ENCODE results near the gene LYPD1. TPM values are rescaled to one million over a fixed set of nuclear protein-coding genes. Genes with fewer than 3 reads are reported as not detected.
"Not testable (repeated sequence)": the region's sequence is repeated elsewhere in the genome, so short reads cannot be mapped to it uniquely, and the experiment has no call there.

Gene LYPD1, protein sequence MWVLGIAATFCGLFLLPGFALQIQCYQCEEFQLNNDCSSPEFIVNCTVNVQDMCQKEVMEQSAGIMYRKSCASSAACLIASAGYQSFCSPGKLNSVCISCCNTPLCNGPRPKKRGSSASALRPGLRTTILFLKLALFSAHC
- total RNA-seq, result 9.6 and 20.7 TPM in 2 replicates

DNA sequence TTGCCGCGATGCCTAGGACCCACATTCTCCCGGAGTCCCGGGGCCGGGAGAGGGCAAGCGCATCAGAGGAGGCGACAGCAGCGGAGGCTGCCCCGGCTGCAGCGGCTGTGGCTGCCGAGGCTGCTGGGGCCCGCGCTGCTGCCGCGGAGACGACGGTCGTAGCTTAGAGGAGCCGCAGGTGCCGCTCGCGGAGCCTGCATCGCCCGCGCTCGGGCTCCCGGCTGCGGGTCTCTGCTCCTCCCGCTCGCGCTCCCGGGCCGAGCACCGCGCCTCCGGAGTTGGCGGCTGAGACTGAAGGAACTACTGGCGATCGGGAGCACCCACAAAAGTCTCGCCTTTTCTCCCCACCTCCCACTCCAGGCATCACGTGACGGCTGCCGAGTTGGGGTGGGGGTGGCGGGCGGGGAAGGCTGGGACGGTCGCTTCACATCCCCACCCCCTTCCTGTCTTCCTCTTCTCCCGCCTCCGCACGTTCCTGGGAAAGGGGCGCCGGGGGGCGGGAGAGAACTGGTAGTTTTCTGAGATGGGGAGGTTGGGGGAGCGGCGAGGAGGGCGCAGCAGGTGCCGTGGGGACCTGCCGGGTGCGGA lies at the start of gene LYPD1:
TSS of gene LYPD1 (minus strand) at position 298 of the 588 bp plus-strand sequence. CDS start at position 25, 273 bp downstream.
- no peak for DNase-seq (ENCODE audit: low read depth)

DNA sequence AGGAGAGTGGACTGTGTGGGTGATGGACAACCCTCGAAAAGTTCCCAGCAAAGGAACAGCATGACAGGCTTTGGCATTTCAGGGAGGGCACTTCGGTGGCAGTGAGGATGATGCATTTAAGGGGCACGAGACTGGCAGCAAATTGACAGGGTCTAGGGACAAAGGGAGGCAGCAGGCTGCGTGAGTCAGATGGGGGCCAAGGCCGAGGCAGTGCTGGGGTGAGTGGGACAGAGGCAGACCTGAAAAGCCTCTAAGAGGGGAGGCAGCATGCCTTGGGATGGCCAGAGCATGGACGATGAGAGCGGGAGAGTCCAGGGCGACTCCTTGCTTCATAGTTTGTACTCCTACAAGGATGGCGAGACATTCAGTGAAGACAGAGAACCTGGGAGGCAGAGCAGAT lies 49.5 kb upstream of the LYPD1 start:
- no peak for DNase-seq (ENCODE audit: low read depth)

DNA sequence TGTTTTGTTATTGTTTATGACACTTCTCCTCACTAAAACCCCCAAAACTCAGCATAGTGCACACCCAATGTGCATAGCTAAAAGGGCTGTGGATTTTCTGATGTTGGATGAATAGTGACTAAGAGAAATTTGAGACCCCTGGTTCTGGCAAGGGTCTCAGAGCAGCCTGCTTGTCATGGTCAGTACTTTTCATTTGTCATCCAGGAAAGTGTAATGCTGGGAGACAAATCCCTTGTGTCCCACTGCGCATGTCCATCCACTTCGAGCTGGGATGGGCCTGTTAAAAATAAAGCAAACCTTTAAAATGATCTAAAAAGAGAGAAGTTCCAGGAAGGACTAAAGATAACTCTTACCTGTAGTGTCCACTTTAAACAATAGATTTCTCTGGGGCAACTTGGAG lies 46.9 kb upstream of the LYPD1 start:
- DNase-seq (ENCODE audit: low read depth), result no peak

DNA sequence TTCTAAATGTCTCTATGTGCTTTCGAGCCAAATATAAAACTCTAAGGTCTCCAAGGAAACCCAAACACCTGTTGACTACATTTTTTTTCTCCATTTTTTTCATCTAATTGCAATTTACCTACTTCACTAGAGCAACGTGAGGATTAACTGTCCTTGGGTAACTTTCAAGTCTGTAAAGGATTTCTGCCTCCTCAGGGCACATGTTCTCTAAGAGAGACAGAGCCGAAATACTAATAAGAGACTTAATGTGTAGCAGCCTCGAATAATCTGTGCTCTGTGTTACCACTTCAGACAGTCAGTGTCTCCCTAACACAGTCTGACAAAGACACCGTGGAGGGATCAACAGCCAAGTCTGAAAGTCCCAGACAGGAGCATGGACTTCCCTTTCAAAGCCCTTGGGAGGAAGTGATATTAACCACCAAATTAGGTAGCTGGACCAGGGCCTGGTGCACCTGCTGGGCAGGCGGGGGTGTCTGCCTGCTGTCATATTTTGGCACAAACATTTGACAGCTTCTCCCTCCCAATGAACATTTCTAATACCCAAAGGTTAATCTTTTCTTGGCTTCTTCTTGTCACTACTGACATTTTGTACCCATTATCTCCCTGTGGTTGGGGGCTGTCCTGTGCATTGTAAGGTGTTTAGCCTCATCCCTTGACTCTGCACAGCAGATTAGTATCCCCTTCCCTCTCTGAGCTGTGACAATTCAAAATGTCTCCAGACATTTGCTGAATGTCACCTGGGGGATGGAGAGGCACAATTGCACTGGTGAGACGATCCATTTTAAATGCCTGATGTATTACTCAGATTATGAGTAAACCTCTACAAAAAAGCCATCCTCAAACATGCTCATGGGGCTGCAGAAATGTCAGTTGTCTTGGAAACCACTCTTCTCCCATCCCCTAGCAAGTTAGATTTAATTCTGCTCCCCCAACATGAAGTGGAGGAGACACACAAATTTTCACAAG lies 45.7 kb upstream of the LYPD1 start:
- no peak for DNase-seq (ENCODE audit: low read depth)

DNA sequence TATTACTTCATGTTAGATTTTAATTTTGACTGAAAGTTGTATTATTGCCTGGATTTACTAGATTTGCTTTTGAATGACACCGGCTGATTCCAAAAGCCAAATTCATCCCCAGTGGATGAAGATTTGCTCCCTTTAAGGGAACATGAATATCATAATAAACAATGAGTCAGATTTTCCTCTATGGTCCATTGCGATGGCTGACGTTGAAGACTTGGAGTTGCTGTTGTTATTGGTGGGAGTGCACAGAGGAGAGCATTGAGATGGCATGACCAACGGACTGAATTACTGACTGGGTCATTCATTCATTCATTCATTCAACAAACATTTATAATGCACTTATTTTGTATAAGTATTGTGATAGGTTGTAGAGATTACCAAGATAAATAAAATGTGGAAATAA lies 33.4 kb upstream of the LYPD1 start:
- DNase-seq (ENCODE audit: low read depth), result no peak

DNA sequence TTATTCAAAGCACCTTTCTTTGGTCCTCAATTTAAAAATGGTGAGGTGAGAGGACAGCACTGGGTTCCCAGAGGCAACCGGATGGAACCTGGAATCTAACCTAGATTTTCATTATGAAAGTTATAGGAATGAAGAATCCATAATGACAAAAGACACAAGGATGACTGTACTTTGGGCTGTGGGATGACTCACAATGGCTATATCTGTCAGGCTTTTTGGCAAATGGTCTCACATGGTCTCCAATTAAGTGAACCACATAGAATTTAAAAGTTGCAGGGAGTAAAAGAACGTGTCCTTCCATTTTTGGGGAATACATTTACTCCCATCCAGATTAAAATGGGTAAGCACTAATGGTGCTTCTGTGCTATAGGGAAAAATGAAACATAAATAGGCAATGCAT lies 31.8 kb upstream of the LYPD1 start:
- DNase-seq (ENCODE audit: low read depth), result no peak

DNA sequence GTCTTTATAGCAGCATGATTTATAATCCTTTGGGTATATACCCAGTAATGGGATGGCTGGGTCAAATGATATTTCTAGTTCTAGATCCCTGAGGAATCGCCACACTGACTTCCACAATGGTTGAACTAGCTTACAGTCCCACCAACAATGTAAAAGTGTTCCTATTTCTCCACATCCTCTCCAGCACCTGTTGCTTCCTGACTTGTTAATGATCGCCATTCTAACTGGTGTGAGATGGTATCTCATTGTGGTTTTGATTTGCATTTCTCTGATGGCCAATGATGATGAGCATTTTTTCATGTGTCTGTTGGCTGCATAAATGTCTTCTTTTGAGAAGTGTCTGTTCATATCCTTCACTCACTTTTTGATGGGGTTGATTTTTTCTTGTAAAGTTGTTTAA lies 29.8 kb upstream of the LYPD1 start:
- DNase-seq (ENCODE audit: low read depth), result not testable (repeated sequence)

DNA sequence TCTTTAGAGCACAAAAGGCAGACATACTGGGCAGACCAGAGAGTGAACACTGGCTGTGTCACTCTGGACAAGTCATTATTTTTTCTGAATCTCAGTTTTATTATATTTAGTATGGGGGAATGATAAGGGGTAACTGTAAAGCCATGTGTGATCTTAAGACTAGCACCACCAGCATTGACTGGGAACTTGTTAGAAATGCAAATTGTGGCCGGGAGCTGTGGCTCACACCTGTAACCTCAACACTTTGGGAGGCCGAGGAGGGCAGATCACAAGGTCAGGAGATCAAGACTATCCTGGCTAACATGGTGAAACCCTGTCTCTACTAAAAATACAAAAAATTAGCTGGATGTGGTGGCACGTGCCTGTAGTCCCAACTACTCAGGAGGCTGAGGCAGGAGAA lies 28.3 kb upstream of the LYPD1 start:
- DNase-seq (ENCODE audit: low read depth), result not testable (repeated sequence)

DNA sequence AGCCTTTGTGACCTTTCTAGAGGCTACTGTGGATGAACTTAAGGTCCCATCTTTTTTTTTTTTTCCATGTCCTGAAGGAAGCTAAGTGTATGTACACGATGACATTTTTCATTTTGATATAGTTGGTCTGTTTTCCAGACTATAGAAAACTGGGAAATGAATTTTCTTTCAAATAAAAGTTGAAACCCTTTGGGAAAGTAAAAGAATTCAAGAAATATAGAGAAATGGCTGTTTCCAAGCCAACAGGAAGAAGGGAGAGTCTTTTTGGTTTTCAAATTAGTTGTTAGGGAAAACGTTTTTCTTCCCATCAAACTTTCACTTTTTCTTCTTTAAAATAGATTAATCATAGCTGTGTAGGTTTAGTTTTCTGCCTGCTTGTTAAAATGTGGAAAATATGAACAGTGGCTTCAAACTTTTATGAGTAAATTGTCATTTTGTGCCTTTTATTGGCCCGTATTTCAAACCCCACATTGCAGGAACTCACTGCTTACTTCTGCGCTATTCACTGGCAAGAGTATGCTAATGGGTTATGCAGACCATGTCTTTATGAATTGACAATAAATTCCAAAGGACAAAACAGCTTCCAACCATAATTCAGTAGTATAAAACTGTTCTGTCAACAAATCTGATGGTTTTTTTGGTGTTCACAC lies 27.7 kb upstream of the LYPD1 start:
- no peak for DNase-seq (ENCODE audit: low read depth)

DNA sequence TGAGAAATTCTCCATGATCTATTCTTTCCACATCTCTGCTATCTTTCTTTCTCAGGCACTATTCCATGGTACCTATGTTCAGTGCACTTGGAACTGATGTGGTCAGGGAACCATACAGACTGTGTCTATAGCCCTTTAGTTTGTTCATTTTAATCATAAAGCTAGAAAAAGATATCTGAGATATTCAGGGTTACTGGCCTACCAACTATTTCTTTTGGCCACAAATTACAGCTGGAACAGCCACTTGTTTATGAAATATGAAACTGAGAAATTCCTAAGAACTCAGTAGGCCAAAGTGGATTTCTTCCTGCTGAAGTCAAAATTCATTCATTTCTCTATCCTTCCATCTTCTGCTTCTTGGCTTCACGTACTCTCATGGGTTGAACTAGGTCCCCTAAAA lies 22.8 kb upstream of the LYPD1 start:
- DNase-seq (ENCODE audit: low read depth), result no peak

DNA sequence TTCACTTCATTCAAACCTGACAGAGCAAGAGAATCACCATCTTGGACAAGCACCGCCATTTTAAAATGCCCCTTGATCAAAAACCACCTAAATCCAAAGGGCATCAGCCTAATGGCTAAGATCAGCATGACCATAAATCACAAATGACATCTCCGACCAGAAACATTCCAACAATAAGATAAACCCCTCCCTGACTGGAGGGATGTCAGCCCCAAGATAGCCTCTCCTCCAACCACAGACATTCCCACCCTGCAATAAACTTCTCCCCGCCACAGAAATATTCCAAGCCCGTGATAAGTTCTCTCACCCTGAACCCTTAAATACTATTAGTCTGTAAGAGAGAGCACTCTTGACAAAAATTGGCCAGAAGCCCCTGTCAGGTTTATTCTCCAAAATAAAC lies 21.6 kb upstream of the LYPD1 start:
- DNase-seq (ENCODE audit: low read depth), result no peak

DNA sequence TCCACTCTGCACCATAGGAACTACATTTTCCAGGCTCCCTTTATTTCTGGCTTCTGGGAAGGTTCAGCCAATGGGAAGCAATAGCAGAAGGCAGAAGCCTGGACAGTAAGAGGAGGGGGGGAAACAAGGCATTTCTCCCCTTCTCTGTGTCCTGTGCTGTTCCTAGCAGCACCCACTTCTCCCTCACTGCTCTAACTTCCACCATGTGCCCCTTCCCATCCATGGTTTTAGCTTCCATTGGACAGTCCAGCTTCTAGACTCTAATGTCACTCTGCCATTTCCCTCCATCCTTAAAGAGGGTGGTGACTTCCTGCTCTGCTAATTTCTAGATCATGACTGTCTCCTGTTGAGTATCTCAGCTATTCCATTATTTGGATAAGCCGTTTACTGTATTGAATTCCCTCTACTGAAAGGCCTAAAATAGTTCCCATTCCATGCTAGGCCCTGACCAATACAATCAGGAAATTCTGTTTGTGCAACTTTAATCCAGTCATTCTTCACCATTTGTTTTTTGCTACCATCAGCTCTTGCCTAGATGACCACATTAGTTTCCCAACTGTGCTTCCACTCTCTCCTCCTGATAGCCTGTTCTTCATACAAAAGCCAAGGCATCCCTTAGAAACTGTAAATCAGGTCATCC lies 20.8 kb upstream of the LYPD1 start:
- DNase-seq (ENCODE audit: low read depth), result no peak

DNA sequence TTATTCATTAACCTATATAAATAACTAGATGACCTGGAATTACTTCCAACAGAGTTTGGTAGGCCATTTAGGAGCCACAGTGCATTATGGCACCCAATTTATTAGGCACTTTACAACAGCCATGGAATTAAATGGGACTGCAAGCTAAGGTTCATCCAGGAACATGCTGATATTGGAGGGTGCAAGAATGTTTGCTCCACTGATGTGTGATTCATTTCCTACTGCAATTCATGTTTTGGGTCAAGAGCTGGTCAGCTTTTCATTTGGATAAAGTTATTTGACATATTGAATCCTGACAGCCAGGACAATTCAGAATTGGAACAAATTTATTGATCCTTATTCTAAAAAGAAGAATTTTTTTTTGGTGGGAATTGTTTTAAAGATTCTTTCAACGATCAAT lies 11.8 kb upstream of the LYPD1 start:
- peak; percentile 28 for DNase-seq (ENCODE audit: low read depth)

DNA sequence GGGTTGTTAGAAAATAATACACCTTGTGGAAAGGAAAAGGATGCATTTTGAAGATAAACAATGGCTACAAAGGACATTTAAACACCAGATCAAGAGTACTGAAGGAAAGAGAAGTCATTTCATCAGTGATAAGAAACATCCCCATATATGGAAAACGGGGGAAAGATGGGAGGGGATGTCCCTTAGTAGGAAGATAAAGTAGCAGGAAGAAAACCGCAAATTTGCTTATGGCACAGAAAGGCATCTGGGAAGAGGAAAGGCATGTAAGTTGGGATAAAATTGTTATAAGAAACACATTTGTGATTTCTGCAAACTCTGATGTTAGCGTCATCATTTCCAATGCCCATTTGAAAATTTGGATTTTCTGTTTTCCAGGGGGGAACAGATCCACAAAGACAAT lies 10.5 kb upstream of the LYPD1 start:
- DNase-seq (ENCODE audit: low read depth), result no peak

DNA sequence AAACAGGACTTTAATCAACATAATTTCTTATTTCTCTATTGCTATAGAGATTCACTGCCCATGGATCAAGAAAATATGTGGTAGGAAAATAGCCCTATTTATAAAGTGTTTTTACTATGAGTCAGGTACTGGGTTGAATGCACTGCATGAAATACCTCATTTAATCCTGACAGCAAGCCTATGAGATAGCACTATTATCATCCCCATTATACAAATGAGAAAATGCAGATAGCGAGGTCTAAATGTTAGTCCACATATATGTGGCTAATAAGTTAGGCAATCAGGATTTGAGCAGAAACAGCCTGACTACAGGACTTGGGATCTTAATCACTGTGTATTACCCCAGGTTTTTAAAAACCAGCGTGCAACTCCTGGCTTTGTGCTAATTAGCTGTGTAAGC lies 8.5 kb upstream of the LYPD1 start:
- DNase-seq (ENCODE audit: low read depth), result peak; percentile 18

DNA sequence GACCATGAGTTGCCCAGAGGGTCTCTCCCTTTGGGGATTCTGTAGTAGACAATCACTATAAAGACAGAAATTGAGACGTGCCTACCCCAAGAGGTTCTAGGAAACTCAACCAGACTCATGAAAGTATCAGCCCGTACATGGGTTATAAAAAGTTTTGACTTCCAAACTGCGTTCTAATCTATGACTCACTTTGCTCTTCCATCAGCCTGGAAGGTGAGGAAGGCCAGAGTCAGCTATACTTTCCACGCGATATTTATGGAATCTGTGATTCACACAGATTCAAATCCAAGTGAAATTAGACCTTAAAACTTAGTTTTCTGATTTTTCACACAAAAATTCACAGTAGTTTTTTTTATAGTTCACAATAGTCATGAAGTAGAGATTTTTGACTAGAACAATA lies 7.7 kb upstream of the LYPD1 start:
- DNase-seq (ENCODE audit: low read depth), result no peak

DNA sequence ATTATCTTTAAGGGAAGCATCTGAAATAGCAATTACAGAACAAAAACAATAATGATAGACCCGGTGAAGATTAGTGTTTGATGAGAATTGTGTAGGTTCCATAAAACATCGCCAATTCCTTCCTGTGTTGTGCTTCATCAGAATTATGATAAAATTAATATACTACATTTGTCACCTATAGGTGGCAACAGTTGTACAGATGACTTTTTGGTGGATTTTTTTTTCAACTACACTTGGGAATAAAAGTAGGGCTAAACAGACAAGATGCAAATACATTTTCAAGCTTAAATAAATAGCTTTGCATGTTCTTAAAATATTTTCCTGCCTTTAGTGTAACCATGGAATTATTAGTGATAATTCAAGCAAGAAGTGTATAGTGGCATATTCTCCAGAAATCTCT lies 7.0 kb upstream of the LYPD1 start:
- peak; percentile 22 for DNase-seq (ENCODE audit: low read depth)

DNA sequence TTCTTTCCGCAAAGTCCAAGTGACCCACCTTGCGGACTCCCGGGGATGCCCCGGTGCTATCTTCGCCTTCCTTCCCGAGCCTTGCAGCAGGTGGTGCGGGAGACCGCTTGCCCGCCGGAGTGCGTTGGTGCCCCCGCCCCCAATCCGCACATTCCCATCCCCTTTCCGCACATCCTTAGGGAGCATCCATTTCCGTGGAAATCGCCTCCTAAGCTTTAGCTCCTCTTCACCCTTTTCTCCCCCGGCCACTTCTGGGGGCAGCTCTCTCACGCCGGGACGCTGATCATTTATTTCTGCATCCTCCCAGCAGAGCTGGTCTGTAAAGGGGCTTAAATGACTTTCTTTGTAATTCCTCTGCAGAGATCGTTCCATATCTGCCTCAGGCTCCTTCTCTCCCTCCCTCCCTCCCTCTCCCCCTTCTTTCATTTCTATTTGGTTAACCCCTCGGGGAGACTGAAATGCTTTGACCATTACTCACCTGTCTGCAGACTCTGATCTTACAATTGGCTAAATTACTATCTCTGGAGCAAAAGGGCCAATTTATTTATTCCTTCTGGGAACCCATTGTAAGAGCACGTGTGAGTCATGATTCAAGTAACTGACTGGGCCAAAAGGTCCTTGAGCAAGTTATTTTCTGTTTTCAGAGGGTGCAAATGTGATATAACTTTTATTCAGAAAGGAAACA lies 1.3 kb upstream of the LYPD1 start:
- peak; percentile 99 for DNase-seq (ENCODE audit: low read depth)

DNA sequence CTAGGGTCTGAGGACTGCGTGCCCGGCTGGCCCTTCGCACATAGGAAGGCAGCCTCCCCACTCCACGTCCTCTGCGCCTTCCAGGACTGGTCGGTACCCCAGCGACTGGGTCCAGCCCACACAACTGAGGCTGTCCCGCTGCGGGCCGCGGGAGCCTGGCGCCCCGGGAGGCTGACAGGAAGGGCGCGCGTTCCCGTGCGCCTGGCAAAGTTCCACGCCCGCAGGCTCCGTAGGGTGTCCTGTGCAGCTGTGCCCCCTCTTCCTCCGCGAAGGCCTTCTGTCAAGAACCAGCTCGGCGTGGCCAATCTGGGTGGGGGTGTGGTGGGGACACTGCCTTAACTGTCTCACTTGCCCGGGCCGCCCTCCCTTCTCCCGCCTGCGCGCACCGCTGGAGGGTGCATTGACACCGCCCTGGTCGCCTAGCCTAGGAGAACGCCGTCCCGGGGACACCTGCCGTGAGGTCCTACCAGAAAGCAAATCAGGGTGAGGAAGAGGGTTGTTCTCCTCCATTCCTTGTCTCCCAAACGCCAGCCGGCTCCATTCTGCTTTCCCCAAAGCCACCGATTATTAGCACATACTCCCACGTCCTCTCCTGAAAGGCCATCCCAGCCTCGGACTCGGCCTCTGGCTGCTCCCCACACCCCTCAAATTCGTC lies 618 bp upstream of the LYPD1 start:
- peak; percentile 15 for DNase-seq (ENCODE audit: low read depth)

DNA sequence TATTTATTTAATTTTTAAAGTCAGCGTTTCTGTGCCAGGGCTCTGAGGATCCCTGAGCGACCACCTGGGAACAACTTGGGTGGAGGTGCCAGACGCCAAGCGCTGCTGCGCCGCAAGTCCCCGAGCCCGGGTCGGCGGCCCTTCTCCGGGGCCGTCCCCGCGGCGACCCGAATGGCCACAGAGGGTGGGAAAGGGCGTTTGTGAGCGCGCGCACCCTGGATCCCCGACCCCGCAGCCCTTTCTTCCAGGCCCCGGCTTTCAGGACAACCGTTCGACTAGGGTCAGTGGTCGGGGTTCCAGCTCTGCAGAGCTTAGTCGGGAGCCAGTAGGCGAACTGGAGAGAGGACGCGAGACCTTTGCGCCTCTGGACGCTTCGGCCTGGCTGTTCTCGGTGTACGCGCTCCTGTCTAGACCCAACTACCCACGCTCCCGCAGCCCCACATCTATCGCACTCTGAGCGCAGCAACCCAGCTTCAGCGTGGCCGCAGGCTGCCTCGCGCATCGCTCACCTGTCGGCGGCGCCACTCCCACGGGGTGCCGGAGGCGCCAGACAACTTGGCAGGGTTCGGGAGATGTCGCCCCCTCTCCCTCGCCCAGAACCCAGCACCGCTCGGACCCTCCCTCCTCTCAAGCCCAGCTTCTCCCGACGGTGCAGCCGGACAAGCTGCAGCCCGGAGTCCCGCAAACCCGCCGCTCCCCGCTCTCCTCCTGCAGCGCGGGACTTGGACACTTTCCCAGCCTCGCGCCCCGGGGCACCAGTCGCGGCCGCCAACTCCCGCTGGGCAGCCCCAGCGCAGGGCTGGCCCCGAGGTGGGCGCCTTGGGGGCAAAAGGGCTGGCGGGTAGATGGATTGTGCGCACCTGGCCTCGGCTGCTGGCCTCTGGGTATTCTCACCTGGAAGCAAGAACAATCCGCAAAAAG lies 758 bp downstream of the LYPD1 start:
- no peak for DNase-seq (ENCODE audit: low read depth)
